ENCODE results near the gene CHD3.

- TF ChIP-seq EZH2 (IDR thresholded peaks at IDR 0.05; ENCODE audit: borderline replicate concordance, low read depth, low read length, severe bottlenecking) (no peak), CTCF (IDR thresholded peaks at IDR 0.05; ENCODE audit: borderline replicate concordance, extremely low read depth, low read length, poor library complexity, severe bottlenecking) (no peak)
Measured at GRCh38 chr17:7864995-7865650, 23.5 kb upstream of the CHD3 start.

Measured in DND-41 (cell line).